GM13977 (cell line): ENCODE measurements around the gene ANKRD9.

Source experiments
- DNase-seq: peaks from one replicate; pipeline ENCODE4 v3.0.0; 2012; ENCODE audit warnings: low spot score
- in situ Hi-C: fragments of 300-500 bp; cut with MboI; formaldehyde crosslinking; loops from one replicate; pipeline ENCODE4 v1.12.0; 2022; ENCODE audit warnings: low sequenced_read_pairs, low pct_unique_long_range_greater_than_20kb, mixed read lengths, inconsistent platforms; ENCODE audit not compliant: unreplicated experiment
- TF ChIP-seq, protein P1 (sequence below): IDR thresholded peaks from 2 replicates; pipeline ENCODE4 v1.5.1; 2012; ENCODE audit warnings: mild to moderate bottlenecking, control low read depth; ENCODE audit not compliant: insufficient read depth; ENCODE audit errors: extremely low read depth, missing control alignments

The ANKRD9 gene

GRCh38 chr14:102500158-102500662 is 9.4 kb downstream of the ANKRD9 start:
- TF ChIP-seq, protein P1, sequence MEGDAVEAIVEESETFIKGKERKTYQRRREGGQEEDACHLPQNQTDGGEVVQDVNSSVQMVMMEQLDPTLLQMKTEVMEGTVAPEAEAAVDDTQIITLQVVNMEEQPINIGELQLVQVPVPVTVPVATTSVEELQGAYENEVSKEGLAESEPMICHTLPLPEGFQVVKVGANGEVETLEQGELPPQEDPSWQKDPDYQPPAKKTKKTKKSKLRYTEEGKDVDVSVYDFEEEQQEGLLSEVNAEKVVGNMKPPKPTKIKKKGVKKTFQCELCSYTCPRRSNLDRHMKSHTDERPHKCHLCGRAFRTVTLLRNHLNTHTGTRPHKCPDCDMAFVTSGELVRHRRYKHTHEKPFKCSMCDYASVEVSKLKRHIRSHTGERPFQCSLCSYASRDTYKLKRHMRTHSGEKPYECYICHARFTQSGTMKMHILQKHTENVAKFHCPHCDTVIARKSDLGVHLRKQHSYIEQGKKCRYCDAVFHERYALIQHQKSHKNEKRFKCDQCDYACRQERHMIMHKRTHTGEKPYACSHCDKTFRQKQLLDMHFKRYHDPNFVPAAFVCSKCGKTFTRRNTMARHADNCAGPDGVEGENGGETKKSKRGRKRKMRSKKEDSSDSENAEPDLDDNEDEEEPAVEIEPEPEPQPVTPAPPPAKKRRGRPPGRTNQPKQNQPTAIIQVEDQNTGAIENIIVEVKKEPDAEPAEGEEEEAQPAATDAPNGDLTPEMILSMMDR, result no peak
- DNase-seq, result no peak
- in situ Hi-C loops, result no loop called here

- TF ChIP-seq, protein P1, result no peak
- DNase-seq, result no peak
- in situ Hi-C loops, result no loop called here
These were observed 10.0 kb downstream of the ANKRD9 start for GRCh38 chr14:102499401-102500157.

DNA sequence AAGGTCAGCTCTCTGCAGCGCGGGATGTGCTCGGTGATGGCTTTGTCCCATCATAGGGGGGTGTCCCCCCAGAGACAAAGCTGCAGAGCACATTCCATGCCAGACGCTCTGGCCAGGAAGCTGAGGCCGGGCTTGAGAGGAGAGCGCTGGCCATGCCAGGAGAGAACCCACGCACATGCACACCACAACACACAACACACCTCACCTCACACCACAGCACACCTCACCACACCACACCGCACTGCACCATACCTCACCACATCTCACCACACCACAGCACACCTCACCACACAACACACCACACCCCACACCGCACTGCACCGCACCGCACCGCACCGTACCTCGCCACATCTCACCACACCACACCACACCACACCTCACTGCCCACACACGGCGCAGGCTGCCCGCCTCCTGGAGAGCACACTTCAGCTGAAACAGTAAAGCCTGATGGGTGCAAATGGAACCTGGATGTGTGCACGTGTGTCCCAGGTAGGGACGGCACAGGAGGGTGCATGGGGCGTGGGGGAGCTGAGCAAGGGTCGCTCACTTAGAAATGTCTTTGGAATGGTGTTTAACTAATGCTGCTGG is 10.8 kb downstream of the ANKRD9 start:
- in situ Hi-C loops, result no loop called here
- DNase-seq, result no peak
- TF ChIP-seq, protein P1, result no peak

DNA sequence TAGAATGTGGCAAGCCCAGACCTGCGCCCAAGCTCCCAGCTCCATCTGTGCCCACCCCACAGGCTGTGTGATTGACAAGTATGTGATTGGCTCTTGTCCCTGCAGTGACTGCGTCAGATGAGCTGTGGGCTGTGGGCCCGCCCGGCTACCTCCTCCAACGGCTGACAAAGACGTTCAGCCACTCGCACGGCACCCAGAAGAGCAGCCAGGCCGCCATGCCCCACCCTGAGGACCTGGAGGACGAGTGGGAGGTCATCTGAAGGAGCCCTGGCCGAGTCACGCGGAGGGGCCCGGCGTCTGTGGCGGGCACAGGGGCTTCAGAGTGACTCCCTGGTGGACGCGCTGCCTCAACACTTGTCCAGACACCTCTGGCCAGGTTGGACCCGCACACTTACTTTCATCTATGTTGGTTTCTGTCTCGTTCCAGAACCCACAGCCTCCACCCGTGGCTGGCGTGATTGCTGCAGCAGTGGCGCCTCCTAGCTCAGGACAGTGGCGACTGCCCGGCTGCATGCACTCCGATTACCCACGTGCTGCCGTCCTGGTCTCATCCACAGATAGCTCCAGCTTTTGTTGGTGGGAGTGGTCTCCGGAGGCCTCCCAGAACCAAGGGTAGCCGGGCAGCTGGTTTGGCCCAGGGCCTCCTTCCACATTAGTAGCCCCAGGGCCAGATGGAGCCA is 11.4 kb downstream of the ANKRD9 start:
- in situ Hi-C loops, result no loop called here
- TF ChIP-seq, protein P1, result peak; percentile 26
- no peak for DNase-seq

DNA sequence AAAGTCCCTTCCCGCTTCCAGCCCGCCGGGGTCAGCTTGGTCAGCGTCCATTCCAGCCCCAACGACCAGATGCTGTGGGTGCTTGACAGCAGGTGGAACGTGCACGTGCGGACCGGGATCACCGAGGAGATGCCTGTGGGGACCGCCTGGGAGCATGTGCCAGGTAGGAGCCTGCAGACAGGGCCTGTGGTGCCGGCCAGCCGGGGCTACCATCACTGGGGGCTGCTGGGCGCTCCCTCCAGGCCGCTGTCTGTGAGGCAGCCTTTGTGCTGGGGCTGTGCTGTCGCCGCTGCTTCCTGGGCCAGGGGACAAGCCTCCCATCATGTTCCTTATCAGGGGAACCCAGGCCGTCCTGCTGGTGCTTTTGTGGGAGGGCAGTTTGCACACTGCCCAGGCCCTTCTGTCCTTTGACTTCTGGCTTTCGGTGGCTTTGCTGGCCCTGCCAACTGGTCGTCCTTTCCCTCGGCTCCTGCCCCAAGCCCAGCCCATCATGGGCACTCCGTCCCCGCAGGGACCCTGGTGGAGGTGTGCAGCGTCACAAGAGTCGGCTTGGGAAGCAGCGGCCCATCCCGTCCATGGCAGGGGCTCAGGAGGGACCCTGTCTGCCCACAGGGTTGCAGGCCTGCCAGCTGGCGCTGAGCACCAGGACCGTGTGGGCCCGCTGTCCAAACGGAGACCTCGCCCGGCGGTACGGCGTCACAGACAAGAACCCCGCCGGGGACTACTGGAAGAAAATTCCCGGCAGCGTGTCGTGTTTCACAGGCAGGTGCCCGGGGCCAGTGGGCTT is 12.4 kb downstream of the ANKRD9 start:
- no peak for DNase-seq
- in situ Hi-C loops, result no loop called here
- TF ChIP-seq, protein P1, result no peak

DNA sequence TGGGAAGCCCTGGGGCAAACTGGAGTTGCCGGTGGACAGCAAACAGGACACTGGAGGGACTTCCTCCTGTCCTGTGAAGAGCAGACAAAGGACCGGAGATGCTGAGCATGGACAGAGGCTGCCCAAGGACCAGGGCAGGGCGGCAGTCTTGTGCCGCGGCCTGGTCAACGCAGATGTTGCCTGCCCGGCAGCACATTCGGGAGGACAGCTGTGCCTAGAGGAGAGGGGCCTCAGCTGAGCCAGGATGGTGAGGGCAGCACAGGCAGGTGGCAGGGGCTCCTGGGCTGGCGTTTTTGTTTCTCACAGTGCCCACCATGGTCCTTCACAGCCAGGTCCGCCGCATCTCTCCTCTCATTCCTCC is 13.3 kb downstream of the ANKRD9 start:
- TF ChIP-seq, protein P1, result no peak
- no peak for DNase-seq
- in situ Hi-C loops, result no loop called here
